Right ventricle myocardium superior (tissue), 1 donor: ENCODE measurements around the gene C1QTNF8. TPM values are rescaled to one million over a fixed set of nuclear protein-coding genes. Genes with fewer than 3 reads are reported as not detected.

ENCODE experiments used
- ATAC-seq: fragments of 200-7000 bp; cut with Tn5 transposase; one replicate; pipeline ENCODE4 v1.9.1; 2020; ENCODE audit warnings: mild to moderate bottlenecking; ENCODE audit not compliant: poor library complexity
- DNase-seq: peaks from one replicate; pipeline ENCODE4 v3.0.0-alpha.2; 2020
- intact Hi-C: fragments of 100-400 bp; cut with DNase I; formaldehyde crosslinking; loops from one replicate; pipeline ENCODE4 v1.11.2; 2022
- total RNA-seq: library from RNA; stranded (reverse); fragmentation: NEBNext Ultra II Directional; extraction: Animal tissue kit (Norgen Biotek cat#: 25700); gene quantifications from one replicate; pipeline ENCODE4 v1.2.1, GENCODE V29; 2021
- donor health status: DM: no; HTN: yes; CAD: no; lungs with severe emphysema.

The C1QTNF8 gene
- total RNA-seq, 1 donor from 2014 or later, result 0.13 TPM

DNA sequence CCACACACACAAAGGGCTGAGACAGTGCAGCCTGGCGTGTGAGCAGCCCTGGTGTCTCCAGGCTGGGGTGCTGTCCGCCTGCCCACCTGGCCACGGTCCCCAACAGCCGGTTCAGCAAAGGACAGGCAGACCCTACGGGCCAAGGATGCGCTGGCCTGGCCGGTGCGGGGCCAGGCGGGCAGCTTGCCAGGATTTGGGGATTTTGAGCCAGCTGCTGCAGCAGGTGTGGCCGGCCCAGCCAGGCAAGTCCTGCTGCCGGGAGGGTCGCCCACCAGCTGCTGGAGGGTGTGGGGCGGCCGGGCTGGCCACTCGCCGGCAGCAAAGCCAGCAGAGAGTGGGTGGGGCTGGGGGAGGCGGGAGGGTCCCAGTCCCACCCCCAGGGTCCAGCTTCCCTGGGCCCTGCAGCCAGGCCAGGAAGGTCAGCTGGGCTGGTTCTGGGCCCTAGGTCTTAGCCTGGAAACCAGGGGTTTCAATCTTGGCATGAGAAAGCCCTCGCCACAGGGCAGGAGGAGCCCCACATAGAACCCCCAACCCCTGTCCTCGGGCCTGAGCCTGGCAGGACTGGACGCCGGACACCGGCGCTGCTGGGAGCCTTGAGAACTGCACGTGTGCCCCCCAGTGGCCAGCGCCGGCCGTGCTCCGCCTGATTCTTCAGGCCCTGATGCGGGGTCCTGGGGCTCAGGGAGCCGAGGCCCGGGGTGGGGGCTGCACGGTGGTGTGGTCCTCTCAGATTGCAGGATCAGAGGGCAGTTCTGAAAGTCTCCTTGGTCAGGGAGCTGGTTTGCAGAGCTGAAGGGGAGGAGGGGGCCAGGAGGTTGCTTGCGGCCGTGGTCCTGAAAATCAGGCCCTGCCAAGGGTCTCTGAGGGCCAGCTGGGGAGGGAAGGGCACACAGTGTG is 41.1 kb downstream of the C1QTNF8 start:
- DNase-seq, result peak; percentile 75

DNA sequence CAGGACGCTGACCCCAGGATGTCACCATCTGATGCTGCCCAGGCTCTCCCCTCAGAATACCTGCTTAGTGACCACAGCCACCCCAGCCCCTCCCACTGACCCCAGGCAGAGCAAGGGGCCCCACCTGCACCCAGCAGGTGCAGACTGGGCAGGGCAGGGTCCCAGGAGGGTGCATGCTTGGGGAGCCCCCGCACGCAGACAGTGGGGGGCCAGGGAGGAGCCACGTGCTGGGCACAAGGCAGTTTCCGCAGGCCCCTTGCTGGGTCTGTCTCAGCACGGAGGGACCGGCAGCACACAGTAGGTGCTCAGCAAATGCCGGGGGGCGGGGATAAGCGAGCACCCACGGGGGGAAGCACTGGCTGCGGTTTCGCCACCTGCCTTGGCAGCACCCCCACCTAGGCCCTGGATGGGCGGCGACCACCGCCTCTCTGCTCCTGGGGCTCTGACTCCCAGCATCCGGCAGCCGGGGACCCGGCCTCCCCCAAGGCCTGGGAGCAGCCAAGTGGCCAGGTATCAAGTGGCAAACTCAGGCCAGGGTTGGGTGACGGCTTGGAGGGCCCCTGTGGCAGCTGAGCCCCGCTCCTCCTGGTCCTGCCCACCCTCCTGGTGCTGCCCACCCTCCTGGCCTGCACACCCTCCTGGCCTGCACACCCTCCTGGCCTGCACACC is 42.2 kb downstream of the C1QTNF8 start:
- intact Hi-C loops, result loop anchor here (2.0 kb wide), 1 partner anchor 241 kb away; no protein-coding TSS in a partner anchor
- no peak for ATAC-seq
- no peak for DNase-seq

More for the DNA sequence above, 41.1 kb downstream of the C1QTNF8 start:
- peak; percentile 88 for ATAC-seq
- intact Hi-C loops, result loop anchor here (2.0 to 5.0 kb wide), 2 partner anchors 242 to 343 kb away; no protein-coding TSS in a partner anchor

- intact Hi-C loops, result no loop called here
- ATAC-seq (no peak), DNase-seq (no peak)
Measured at GRCh38 chr16:1053121-1053521, 42.9 kb downstream of the C1QTNF8 start.

GRCh38 chr16:1052721-1053120 is 43.3 kb downstream of the C1QTNF8 start:
- DNase-seq, result no peak
- intact Hi-C loops, result no loop called here
- no peak for ATAC-seq

- intact Hi-C loops, result no loop called here
- DNase-seq (no peak), ATAC-seq (no peak)
Measured at GRCh38 chr16:1051446-1051845, 44.6 kb downstream of the C1QTNF8 start.

- DNase-seq (no peak), ATAC-seq (no peak)
- intact Hi-C loops, result no loop called here
Measured at GRCh38 chr16:1050921-1051320, 45.1 kb downstream of the C1QTNF8 start.

- intact Hi-C loops, result no loop called here
Measured at GRCh38 chr16:1050516-1050915, 45.5 kb downstream of the C1QTNF8 start.

GRCh38 chr16:1049976-1050247 is 46.1 kb downstream of the C1QTNF8 start:
- no peak for DNase-seq
- no peak for ATAC-seq
- intact Hi-C loops, result no loop called here

More at GRCh38 chr16:1050516-1050915, 45.5 kb downstream of the C1QTNF8 start:
- ATAC-seq (no peak), DNase-seq (no peak)

- DNase-seq, result no peak
- no peak for ATAC-seq
- intact Hi-C loops, result no loop called here
Measured at GRCh38 chr16:1049113-1049975, 46.7 kb downstream of the C1QTNF8 start.

- DNase-seq (peak; percentile 85), ATAC-seq (peak; percentile 84)
- intact Hi-C loops, result no loop called here
Measured at GRCh38 chr16:1048442-1049112, 47.5 kb downstream of the C1QTNF8 start.

GRCh38 chr16:1047801-1048200 is 48.2 kb downstream of the C1QTNF8 start:
- ATAC-seq, result no peak
- intact Hi-C loops, result no loop called here
- DNase-seq, result no peak

GRCh38 chr16:1047123-1047522 is 48.9 kb downstream of the C1QTNF8 start:
- DNase-seq (no peak), ATAC-seq (no peak)
- intact Hi-C loops, result no loop called here

- DNase-seq (no peak), ATAC-seq (no peak)
- intact Hi-C loops, result no loop called here
Measured at GRCh38 chr16:1045993-1046911, 49.8 kb downstream of the C1QTNF8 start.

GRCh38 chr16:1045310-1045992 is 50.6 kb downstream of the C1QTNF8 start:
- intact Hi-C loops, result no loop called here
- ATAC-seq (peak; percentile 26), DNase-seq (no peak)

DNA sequence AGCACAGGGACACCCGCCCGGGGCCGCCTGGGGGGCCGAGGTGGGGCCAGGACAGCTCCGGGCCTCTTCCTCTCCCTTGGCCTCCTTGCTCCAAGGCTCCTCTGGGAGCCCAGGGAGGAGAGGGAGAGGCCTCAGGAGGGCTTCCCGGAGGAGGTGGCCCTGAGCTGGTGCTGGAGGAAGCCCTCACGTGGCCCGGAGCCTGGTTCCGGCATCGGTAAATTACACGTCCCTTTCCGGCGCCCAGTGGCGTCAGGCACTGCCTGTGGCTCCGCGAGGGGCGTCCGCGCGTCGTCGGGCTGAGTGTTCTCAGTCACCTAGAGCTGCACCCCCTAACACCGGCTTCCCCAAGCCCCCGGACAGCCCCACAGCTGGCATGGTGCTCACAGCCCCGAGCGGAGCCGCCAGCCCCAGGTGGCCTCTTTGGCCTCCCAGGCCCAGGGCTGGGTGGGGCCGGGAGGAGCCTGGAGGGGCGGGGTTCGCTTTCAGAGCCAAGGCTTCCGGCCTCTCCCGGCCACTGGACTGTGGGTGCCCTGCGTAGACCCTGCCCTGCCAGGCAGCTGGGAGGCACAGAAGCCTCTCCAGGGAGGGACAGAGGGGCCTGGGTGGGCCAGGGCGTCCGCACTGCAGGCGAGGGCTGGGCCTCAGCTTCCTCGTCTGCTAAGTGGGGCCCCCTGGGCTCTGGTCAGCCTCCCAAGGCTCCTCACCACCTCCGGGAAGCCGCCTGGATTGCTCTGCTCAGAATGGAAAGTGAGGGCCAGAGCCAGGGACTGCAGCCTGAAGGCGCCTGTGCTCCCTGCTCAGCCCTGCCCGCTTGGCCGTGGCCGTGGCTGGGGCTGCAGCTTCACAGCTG is 51.4 kb downstream of the C1QTNF8 start:
- DNase-seq (no peak), ATAC-seq (no peak)
- intact Hi-C loops, result no loop called here

- DNase-seq (no peak), ATAC-seq (no peak)
- intact Hi-C loops, result no loop called here
Measured at GRCh38 chr16:1043881-1044451, 52.1 kb downstream of the C1QTNF8 start.
